ENCODE measurements around the gene SCML1.

SCML1 gene

GRCh38 chrX:17803449-17803848 is 66.2 kb downstream of the SCML1 start:
- no peaks in the 10 kb centered on the region for H3K27me3 ChIP-seq (ENCODE audit: insufficient read depth, poor library complexity, severe bottlenecking)
- H3K4me3 ChIP-seq (replicated peaks; ENCODE audit: insufficient read depth, low read length), result no peak overlapping the region
- no peak for DNase-seq (ENCODE audit: low read depth in 1 of 2, low spot score in 1 of 2)
- H3K27ac ChIP-seq (replicated peaks), result no peak overlapping the region
- TF ChIP-seq, protein P1, sequence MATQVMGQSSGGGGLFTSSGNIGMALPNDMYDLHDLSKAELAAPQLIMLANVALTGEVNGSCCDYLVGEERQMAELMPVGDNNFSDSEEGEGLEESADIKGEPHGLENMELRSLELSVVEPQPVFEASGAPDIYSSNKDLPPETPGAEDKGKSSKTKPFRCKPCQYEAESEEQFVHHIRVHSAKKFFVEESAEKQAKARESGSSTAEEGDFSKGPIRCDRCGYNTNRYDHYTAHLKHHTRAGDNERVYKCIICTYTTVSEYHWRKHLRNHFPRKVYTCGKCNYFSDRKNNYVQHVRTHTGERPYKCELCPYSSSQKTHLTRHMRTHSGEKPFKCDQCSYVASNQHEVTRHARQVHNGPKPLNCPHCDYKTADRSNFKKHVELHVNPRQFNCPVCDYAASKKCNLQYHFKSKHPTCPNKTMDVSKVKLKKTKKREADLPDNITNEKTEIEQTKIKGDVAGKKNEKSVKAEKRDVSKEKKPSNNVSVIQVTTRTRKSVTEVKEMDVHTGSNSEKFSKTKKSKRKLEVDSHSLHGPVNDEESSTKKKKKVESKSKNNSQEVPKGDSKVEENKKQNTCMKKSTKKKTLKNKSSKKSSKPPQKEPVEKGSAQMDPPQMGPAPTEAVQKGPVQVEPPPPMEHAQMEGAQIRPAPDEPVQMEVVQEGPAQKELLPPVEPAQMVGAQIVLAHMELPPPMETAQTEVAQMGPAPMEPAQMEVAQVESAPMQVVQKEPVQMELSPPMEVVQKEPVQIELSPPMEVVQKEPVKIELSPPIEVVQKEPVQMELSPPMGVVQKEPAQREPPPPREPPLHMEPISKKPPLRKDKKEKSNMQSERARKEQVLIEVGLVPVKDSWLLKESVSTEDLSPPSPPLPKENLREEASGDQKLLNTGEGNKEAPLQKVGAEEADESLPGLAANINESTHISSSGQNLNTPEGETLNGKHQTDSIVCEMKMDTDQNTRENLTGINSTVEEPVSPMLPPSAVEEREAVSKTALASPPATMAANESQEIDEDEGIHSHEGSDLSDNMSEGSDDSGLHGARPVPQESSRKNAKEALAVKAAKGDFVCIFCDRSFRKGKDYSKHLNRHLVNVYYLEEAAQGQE (IDR thresholded peaks at IDR 0.05; ENCODE audit: insufficient replicate concordance, low read depth), result no peak
- TF ChIP-seq, protein P2, sequence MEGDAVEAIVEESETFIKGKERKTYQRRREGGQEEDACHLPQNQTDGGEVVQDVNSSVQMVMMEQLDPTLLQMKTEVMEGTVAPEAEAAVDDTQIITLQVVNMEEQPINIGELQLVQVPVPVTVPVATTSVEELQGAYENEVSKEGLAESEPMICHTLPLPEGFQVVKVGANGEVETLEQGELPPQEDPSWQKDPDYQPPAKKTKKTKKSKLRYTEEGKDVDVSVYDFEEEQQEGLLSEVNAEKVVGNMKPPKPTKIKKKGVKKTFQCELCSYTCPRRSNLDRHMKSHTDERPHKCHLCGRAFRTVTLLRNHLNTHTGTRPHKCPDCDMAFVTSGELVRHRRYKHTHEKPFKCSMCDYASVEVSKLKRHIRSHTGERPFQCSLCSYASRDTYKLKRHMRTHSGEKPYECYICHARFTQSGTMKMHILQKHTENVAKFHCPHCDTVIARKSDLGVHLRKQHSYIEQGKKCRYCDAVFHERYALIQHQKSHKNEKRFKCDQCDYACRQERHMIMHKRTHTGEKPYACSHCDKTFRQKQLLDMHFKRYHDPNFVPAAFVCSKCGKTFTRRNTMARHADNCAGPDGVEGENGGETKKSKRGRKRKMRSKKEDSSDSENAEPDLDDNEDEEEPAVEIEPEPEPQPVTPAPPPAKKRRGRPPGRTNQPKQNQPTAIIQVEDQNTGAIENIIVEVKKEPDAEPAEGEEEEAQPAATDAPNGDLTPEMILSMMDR (IDR thresholded peaks at IDR 0.05; ENCODE audit: insufficient read depth, low read length), result no peak
- TF ChIP-seq GABPA (IDR thresholded peaks at IDR 0.05; ENCODE audit: low read depth), result no peak
- no peak for TF ChIP-seq SPI1 (IDR thresholded peaks at IDR 0.05; ENCODE audit: borderline replicate concordance, low read depth)
- no peak for TF ChIP-seq POLR2AphosphoS5 (IDR thresholded peaks at IDR 0.05; ENCODE audit: low read depth)

Measured in HL-60 (cell line).